ENCODE data around the gene NDNF. TPM values are rescaled to one million over a fixed set of nuclear protein-coding genes. Genes with fewer than 3 reads are reported as not detected.

Gene NDNF
- total RNA-seq, 3 donors from 2014 or later: 2.2 to 5.1 (median 2.6) TPM

DNA sequence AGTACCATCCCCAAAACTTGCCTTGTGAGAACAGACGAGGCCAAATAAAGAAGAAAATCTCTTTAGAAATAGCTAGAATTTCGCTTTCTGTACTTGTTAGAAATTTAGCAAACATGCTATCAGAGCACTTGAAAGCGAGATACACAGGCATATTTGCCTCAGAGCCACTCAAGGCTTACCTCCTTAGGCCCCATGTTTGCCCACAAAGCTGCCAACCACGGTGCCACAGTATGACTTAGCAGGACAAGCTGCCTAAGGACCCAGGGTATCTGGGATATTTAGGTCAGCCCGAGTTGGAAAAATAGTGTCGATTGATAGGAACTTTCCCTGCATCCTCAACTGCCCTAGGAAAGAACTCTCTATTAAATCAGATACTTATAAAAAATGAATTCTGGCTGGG lies 24.2 kb downstream of the NDNF start:
- intact Hi-C loops (cut with DNase I; ENCODE audit: low total_unique reads): no loop called here
- no peaks in the 10 kb centered on the region for H3K36me3 ChIP-seq
- H3K27me3 ChIP-seq: no peaks in the 10 kb centered on the region
- no peak for TF ChIP-seq POLR2AphosphoS5 (IDR thresholded peaks at IDR 0.05)
- no peak for TF ChIP-seq POLR2A (IDR thresholded peaks at IDR 0.05)
- TF ChIP-seq, protein P1, sequence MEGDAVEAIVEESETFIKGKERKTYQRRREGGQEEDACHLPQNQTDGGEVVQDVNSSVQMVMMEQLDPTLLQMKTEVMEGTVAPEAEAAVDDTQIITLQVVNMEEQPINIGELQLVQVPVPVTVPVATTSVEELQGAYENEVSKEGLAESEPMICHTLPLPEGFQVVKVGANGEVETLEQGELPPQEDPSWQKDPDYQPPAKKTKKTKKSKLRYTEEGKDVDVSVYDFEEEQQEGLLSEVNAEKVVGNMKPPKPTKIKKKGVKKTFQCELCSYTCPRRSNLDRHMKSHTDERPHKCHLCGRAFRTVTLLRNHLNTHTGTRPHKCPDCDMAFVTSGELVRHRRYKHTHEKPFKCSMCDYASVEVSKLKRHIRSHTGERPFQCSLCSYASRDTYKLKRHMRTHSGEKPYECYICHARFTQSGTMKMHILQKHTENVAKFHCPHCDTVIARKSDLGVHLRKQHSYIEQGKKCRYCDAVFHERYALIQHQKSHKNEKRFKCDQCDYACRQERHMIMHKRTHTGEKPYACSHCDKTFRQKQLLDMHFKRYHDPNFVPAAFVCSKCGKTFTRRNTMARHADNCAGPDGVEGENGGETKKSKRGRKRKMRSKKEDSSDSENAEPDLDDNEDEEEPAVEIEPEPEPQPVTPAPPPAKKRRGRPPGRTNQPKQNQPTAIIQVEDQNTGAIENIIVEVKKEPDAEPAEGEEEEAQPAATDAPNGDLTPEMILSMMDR (IDR thresholded peaks at IDR 0.05): no peak
- H3K27ac ChIP-seq: no peak overlapping the region
- H3K9me3 ChIP-seq: no peaks in the 10 kb centered on the region
- no peaks in the 10 kb centered on the region for H3K4me1 ChIP-seq
- H3K4me3 ChIP-seq: no peak overlapping the region
- no peak for DNase-seq (ENCODE audit: low spot score in 2 of 2)

DNA sequence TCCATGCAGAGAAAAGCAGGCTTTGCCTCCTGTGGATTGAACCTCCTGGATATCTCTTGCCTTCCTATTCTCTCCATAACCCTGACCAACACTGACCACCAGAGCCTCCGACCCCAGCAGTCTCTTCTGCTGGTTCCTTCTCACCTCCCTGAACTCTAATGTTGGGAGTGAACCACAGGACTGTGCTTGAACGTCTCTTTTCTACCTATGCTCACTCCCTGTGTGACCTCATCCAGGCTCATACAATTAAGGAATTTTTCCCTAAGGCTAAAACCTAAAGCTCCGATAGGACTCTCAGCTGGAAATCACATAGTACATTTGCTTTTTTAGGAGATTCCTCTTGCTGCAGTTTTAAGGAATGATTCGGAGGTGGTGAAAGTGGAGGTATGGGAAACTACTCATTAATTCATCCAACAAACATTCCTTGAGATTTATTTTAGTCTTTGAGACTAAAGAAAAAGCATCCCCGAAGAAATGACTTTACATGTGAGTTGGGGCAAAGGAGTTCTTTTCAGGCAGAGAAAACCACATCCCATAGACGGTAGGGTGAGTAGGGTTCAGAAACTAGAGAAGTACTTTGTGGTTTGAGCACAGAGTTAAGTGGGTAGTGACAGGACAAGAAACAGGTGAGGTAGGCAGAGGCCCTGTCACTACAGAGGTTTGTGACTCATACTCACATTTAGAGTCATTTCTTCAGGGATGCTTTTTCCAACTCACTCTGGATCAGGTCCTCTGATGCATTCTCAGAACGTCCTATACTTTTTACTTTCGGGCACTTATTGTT lies 30.8 kb downstream of the NDNF start:
- Histone ChIP-seq H3K4me1 (no peaks in the 10 kb centered on the region), H3K27ac (no peak overlapping the region), H3K4me3 (no peak overlapping the region), H3K9me3 (no peaks in the 10 kb centered on the region), H3K36me3 (no peaks in the 10 kb centered on the region), H3K27me3 (no peaks in the 10 kb centered on the region)
- TF ChIP-seq POLR2A (IDR thresholded peaks at IDR 0.05) (no peak), POLR2AphosphoS5 (IDR thresholded peaks at IDR 0.05) (no peak)
- TF ChIP-seq, protein P1 (IDR thresholded peaks at IDR 0.05): no peak
- intact Hi-C loops (cut with DNase I; ENCODE audit: low total_unique reads): no loop called here
- DNase-seq (ENCODE audit: low spot score in 2 of 2): no peak

DNA sequence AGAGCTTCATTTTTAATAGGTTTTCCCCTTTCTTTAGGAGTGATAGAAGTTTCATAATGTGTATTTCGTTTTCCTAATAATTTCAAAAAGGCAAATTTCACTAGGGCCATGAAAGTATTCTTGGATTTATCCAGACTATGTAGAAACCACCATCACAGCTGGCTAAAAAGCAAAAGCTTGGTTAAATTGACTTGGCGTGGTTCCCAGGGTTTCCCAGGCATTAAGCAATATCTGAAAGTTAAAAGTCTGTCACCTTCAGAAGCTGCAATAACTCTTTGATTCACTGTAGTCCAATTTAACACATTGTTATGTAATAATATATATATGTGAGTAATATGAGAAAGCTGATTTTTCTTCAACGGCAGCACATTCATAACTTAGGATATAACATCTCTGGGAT lies 38.3 kb downstream of the NDNF start:
- no peaks in the 10 kb centered on the region for H3K4me1 ChIP-seq
- TF ChIP-seq POLR2AphosphoS5 (IDR thresholded peaks at IDR 0.05): no peak
- TF ChIP-seq POLR2A (IDR thresholded peaks at IDR 0.05): no peak
- TF ChIP-seq, protein P1 (IDR thresholded peaks at IDR 0.05): no peak
- no peaks in the 10 kb centered on the region for H3K36me3 ChIP-seq
- H3K9me3 ChIP-seq: no peaks in the 10 kb centered on the region
- no peak for DNase-seq (ENCODE audit: low spot score in 2 of 2)
- no peak overlapping the region for H3K27ac ChIP-seq
- no peak overlapping the region for H3K4me3 ChIP-seq
- intact Hi-C loops (cut with DNase I; ENCODE audit: low total_unique reads): no loop called here
- no peaks in the 10 kb centered on the region for H3K27me3 ChIP-seq

DNA sequence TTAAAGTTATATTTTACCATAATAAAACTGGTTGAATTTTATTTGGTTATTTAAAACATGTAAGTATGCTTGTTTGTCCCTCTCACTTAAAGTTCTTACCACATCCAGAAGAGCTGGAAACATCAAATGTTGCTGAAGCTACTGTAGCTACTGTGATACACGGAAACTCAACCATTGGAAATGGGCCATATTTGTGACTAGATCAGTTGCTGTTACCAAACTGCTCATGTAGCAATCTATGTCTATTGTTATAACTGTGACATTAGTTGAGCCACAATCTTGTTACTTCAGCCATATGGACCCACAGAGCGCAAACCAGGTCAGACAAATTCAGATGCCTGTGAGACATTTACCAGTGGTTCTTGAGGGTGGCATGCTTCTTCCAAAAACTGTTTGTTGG lies 41.6 kb downstream of the NDNF start:
- H3K27me3 ChIP-seq: no peaks in the 10 kb centered on the region
- DNase-seq (ENCODE audit: low spot score in 2 of 2): no peak
- H3K27ac ChIP-seq: no peak overlapping the region
- H3K36me3 ChIP-seq: no peaks in the 10 kb centered on the region
- no peaks in the 10 kb centered on the region for H3K4me1 ChIP-seq
- intact Hi-C loops (cut with DNase I; ENCODE audit: low total_unique reads): no loop called here
- TF ChIP-seq POLR2A (IDR thresholded peaks at IDR 0.05) (no peak), POLR2AphosphoS5 (IDR thresholded peaks at IDR 0.05) (no peak)
- TF ChIP-seq, protein P1 (IDR thresholded peaks at IDR 0.05): no peak
- no peaks in the 10 kb centered on the region for H3K9me3 ChIP-seq
- H3K4me3 ChIP-seq: no peak overlapping the region

DNA sequence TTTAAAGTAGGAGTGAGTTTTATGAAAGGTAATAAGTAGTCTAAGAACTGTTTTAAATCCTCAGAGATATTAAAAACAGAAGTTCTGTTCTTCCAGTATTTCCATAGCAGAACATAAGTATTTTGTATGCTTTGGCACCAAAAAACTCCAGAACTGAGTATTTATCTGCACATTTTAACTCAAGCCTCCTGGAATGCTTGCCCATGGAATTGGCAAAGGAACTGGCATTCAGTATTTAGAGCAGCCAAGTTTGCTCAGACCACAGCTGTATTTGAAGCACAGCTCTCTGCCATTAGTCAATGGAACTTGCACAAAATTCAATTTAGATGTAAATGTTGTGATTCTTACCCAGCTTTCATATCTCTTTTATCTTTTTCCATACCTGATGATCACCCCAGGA lies 42.2 kb downstream of the NDNF start:
- Histone ChIP-seq H3K36me3 (no peaks in the 10 kb centered on the region), H3K27ac (no peak overlapping the region), H3K4me3 (no peak overlapping the region), H3K9me3 (no peaks in the 10 kb centered on the region), H3K27me3 (no peaks in the 10 kb centered on the region), H3K4me1 (no peaks in the 10 kb centered on the region)
- DNase-seq (ENCODE audit: low spot score in 2 of 2): no peak
- intact Hi-C loops (cut with DNase I; ENCODE audit: low total_unique reads): no loop called here
- TF ChIP-seq POLR2A (IDR thresholded peaks at IDR 0.05) (no peak), POLR2AphosphoS5 (IDR thresholded peaks at IDR 0.05) (no peak)
- TF ChIP-seq, protein P1 (IDR thresholded peaks at IDR 0.05): no peak
